Stimulated activated naive CD4-positive, alpha-beta T cell treated with Interleukin-2 at 50 U/mL for 16 hours (primary cell): ENCODE results near the gene RGL3.
"Not testable (repeated sequence)": the region's sequence is repeated elsewhere in the genome, so short reads cannot be mapped to it uniquely, and the experiment has no call there.

Experiments
- DNase-seq: peaks from one replicate; lab custom pipeline; 2025; lab: John Stamatoyannopoulos, UW

Gene RGL3

GRCh38 chr19:11382898-11383705, 36.0 kb downstream of the RGL3 start:
- DNase-seq = no peak

- peak; percentile 97 for DNase-seq
Observed at GRCh38 chr19:11380653-11381537, 38.2 kb downstream of the RGL3 start.

GRCh38 chr19:11379857-11380350, 39.2 kb downstream of the RGL3 start:
- no peak for DNase-seq

DNA sequence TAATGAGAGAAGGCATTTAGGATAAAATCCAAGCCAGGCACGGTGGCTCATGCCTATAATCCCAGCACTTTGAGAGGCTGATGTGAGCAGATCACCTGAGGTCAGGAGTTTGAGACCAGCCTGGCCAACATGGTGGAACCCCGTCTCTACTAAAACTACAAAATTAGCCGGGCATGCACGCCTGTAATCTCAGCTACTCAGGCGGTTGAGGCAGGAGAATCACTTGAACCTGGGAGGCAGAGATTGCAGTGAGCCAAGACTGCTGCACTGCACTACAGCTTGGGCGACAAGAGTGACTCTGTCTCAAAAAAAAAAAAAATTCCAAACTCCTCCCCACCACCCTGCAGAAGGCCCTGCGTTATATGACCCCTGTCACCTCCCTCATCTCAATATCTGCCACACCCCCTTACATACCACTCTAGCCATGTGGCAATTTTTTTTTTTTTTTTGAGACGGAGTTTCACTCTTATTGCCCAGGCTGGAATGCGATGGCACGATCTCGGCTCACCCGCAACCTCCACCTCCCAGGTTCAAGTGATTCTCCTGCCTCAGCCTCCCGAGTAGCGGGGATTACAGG, 39.8 kb downstream of the RGL3 start:
- not testable (repeated sequence) for DNase-seq

GRCh38 chr19:11378319-11379189, 40.6 kb downstream of the RGL3 start:
- no peak for DNase-seq

DNA sequence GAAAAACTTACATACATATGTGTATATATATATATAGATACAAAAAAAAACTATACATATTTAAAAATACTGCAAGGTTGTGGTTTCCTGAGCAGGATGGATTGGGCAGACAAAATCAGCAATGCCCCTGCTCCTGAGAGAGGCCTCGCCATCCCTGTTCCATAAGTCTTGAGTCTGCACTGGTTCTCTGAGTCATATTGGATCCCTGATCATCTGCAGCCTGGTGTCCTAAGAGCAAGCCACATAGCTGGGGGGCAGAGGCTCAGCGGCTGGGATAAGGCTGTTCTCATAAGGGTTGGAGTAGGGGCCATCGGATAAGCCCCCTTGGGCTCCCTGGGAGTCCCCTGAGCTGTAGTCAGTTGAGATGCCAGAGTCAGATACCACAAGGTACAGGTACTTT, 41.4 kb downstream of the RGL3 start:
- DNase-seq = no peak

GRCh38 chr19:11377237-11377636, 41.9 kb downstream of the RGL3 start:
- no peak for DNase-seq

- DNase-seq = peak; percentile 55
Observed at GRCh38 chr19:11375143-11375948, 43.8 kb downstream of the RGL3 start.

GRCh38 chr19:11374433-11375142, 44.5 kb downstream of the RGL3 start, which contains the start of gene SWSAP1:
Gene SWSAP1, plus strand, starts transcription at chr19:11374666. Its CDS starts 15 bp downstream, at chr19:11374681.
- peak; percentile 98 for DNase-seq

- no peak for DNase-seq
Observed at GRCh38 chr19:11373885-11374432, 45.2 kb downstream of the RGL3 start.

DNA sequence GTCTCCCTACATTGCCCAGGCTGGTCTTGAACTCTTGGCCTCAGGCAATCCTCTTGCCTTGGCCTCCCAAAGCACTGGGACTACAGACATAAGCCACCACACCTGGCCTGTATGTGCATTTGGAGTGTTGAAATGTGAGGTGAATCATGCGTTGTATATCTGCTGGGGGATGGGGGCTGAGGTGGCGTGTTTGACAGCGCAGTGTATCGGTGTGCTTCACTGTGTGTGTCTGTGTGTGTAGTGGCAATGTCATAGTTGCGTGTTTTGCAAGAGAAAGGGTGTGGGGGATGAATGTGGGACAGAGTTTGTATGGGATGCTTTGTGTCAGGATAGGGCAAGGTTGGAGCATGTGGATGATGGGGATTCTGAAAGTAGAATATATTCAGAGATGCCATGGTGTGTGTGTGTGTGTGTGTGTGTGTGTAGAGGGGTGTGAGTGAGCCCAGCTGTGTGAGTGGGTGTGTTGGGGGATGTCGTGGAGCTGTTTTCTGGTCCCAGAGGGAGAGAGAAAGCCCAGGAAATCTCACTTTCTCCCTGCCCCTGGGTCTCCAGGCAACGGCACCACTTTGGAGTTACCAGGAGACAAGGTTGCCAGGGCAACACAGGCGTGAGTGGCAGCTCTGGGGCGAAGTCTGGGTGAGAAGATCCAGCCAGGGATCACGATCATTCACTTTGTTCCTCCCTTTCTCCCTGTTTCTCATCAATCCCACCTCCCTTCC, 45.8 kb downstream of the RGL3 start:
- no peak for DNase-seq

DNA sequence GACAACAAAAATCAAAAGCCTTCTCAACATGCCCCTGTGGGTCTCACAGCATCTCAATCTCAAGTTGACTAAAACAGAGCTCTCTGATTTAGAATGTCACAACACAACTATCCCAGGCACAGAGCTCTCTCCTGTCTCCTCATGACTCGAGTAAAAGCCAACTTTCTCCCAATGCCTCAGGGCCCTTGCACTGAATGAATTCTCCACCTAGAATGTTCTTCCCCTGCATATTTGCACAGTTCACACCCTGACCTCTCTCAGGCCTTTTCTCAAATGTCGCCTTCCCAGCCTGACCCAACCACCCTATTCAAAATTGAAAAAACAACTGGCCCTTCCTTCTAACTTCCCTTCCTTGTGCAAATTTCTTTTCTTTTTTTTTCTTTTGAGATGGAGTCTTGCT, 48.4 kb downstream of the RGL3 start:
- DNase-seq = no peak

- DNase-seq = no peak
Observed at GRCh38 chr19:11367528-11367927, 51.6 kb downstream of the RGL3 start.

DNA sequence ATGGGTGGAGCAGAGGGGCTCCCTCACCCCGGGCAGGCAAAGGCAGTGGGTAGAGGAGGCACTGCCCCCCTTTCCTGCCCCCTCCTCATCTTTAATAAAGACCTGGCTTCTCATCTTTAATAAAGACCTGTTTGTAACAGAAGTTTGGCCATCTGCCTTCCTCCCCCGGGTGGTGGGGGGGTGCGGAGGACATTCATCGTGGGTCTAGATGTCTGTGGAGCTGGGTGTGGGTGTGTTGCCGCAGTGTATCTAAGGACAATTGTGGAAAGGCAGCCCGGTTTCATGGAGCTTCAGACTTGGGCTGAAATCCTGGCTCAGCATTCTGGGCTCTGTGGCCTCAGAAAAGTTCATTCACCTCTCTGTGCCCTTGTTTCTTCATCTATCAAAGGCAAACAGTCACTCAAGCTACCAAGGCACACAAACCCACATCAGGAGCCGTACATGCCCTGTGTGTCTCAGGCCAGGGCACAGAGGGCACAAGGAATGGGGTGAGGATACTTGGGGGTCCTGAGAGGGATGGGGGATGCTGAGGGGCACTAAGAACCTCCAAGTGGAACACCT, 53.5 kb downstream of the RGL3 start:
- DNase-seq = no peak

DNA sequence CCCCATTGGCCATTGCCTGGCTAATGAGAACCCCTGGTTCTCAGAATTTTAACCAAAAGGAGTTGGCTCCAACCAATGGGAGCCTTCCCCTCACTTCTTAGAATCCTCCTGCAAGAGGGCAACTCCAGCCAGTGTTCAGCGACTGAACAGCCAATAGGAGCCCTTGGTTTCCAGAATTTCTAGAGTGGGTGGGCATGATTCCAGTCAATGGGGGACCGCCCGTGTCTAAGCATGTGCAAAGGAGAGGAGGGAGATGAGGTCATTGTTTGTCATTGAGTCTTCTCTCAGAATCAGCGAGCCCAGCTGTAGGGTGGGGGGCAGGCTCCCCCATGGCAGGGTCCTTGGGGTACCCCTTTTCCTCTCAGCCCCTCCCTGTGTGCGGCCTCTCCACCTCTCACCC, 54.2 kb downstream of the RGL3 start:
- no peak for DNase-seq

GRCh38 chr19:11364296-11364904, 54.7 kb downstream of the RGL3 start:
- DNase-seq = no peak

- no peak for DNase-seq
Observed at GRCh38 chr19:11363881-11364280, 55.2 kb downstream of the RGL3 start.
